H1 (cell line): ENCODE data around the gene TMED8.

ENCODE experiments used
- EP300 ChIP-seq, 2 experiments: IDR thresholded peaks; 1 replicate in 1 of 2; 2 replicates in 1 of 2; pipeline ENCODE4 v1.6.1; 2011 to 2012; ENCODE audit warnings: low read depth in 2 of 2, low read length in 2 of 2, mild to moderate bottlenecking in 2 of 2, borderline replicate concordance in 1 of 2, inconsistent platforms in 1 of 2, moderate library complexity in 1 of 2
- SRF ChIP-seq: IDR thresholded peaks from 2 replicates; pipeline ENCODE4 v1.6.1; 2011; ENCODE audit warnings: mild to moderate bottlenecking, low read depth, low read length, moderate library complexity
- ZNF274 ChIP-seq: IDR thresholded peaks from 2 replicates; pipeline ENCODE4 v1.7.0; 2012; ENCODE audit warnings: low read length, borderline replicate concordance; ENCODE audit errors: extremely low read depth
- TF ChIP-seq, protein P1 (sequence below), 3 experiments: IDR thresholded peaks; 1 replicate in 2 of 3; 2 replicates in 1 of 3; pipeline versions ENCODE4 v1.5.1 to v1.6.1; 2011; ENCODE audit warnings: low read length in 3 of 3, mild to moderate bottlenecking in 3 of 3, inconsistent platforms in 2 of 3, low read depth in 1 of 3, moderate library complexity in 1 of 3; ENCODE audit not compliant: insufficient read depth in 1 of 3; ENCODE audit errors: control extremely low read depth in 1 of 3

- TF ChIP-seq, protein P1, sequence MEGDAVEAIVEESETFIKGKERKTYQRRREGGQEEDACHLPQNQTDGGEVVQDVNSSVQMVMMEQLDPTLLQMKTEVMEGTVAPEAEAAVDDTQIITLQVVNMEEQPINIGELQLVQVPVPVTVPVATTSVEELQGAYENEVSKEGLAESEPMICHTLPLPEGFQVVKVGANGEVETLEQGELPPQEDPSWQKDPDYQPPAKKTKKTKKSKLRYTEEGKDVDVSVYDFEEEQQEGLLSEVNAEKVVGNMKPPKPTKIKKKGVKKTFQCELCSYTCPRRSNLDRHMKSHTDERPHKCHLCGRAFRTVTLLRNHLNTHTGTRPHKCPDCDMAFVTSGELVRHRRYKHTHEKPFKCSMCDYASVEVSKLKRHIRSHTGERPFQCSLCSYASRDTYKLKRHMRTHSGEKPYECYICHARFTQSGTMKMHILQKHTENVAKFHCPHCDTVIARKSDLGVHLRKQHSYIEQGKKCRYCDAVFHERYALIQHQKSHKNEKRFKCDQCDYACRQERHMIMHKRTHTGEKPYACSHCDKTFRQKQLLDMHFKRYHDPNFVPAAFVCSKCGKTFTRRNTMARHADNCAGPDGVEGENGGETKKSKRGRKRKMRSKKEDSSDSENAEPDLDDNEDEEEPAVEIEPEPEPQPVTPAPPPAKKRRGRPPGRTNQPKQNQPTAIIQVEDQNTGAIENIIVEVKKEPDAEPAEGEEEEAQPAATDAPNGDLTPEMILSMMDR (IDR thresholded peaks at IDR 0.05; ENCODE audit: control extremely low read depth in 1 of 3, insufficient read depth in 1 of 3, low read depth in 1 of 3, low read length in 3 of 3), result no peak
- no peak for TF ChIP-seq ZNF274
- TF ChIP-seq SRF, result no peak
- TF ChIP-seq EP300 (IDR thresholded peaks at IDR 0.05; ENCODE audit: borderline replicate concordance in 1 of 2, low read depth in 2 of 2, low read length in 2 of 2), result no peak
These were observed 17.3 kb downstream of the TMED8 start for GRCh38 chr14:77359626-77360025.
